ENCODE measurements around the gene SSR1. TPM values are rescaled to one million over a fixed set of nuclear protein-coding genes. Genes with fewer than 3 reads are reported as not detected.

Gene SSR1
- total and polyA plus RNA-seq, 2 of the 13 experiments (the other 11 are each of a cell fraction or from before 2014, with no cell fraction given): 203 to 243 TPM

GRCh38 chr6:7313505-7314165 is 636 bp upstream of the SSR1 start:
- ATAC-seq (no peak), FAIRE-seq (no peak), DNase-seq (ENCODE audit: low spot score) (no peak)
- Histone ChIP-seq H3K9ac (ENCODE audit: insufficient read depth, low read depth, low read length) (peak overlapping the region; percentile 99), H3K27ac (ENCODE audit: extremely low read length, insufficient read depth, low read length) (peak overlapping the region; percentile 77), H3K79me2 (ENCODE audit: insufficient read depth, low read length) (peaks cover 44% of the 10 kb centered on the region), H3K4me2 (ENCODE audit: low read depth, low read length) (peak overlapping the region; percentile 78), H3K36me3 (replicated peaks in 1 of 2; ENCODE audit: control insufficient read depth in 1 of 2, insufficient read depth in 2 of 2, low read length in 2 of 2) (peaks cover 2 to 13% of the 10 kb centered on the region in 2 experiments), H4K20me1 (ENCODE audit: insufficient read depth, low read length) (peaks cover 6% of the 10 kb centered on the region; the same call in 1 of the 2 replicates), H3K27me3 (ENCODE audit: control insufficient read depth in 1 of 2, insufficient read depth in 2 of 2, low read length in 2 of 2) (no peaks in the 10 kb centered on the region; a peak in 1 of 5 replicates), H3K4me3 (replicated peaks in 1 of 3; ENCODE audit: insufficient read depth in 1 of 3, low read depth in 2 of 3, low read length in 3 of 3) (peak overlapping the region; percentile 48 to 97 (median 52); a peak in 5 of 6 replicates), H3K4me1 (ENCODE audit: insufficient read depth, low read length) (peaks cover 67% of the 10 kb centered on the region), H3K9me3 (ENCODE audit: low read length) (no peaks in the 10 kb centered on the region), H2AFZ (ENCODE audit: low read length) (peak overlapping the region; percentile 59)
- intact Hi-C loops (cut with micrococcal nuclease; ENCODE audit: unreplicated experiment): loop anchor here (1.0 to 5.0 kb wide), 3 partner anchors 25 to 229 kb away; partner anchors contain the start of gene DSP
- BruUV-seq (replicated peaks): TSS peak; percentile 95
- ChIA-PET POLR2A (interaction anchor here (0.9 to 4.3 kb wide), 6 partner anchors 16 to 229 kb away, joined by 3 to 39 read pairs (median 4); partner anchors contain the start of genes CAGE1, DSP and RIOK1), CTCF (ENCODE audit: low intra/inter-chr PET ratio, low total read pairs) (interaction anchor here (1.9 kb wide), 1 partner anchor 25 kb away, joined by 5 read pairs; no protein-coding TSS in a partner anchor)
- 90% methylated on average over 14 of the region's 15 CpGs for WGBS (ENCODE audit: low lambda C conversion rate)
- in situ Hi-C loops (cut with HindIII; ENCODE audit: extremely low pct_ligation_motif_present, low pct_unique_long_range_greater_than_20kb): no loop called here
- no peak for TF ChIP-seq SOX5 (CRISPR knock-in tag; IDR thresholded peaks at IDR 0.05; ENCODE audit: borderline replicate concordance)
- TF ChIP-seq NFATC3 (CRISPR knock-in tag; IDR thresholded peaks at IDR 0.05): no peak
- no peak; the same call in 1 of the 2 replicates for TF ChIP-seq THAP8 (CRISPR knock-in tag; IDR thresholded peaks at IDR 0.05; ENCODE audit: borderline replicate concordance)
- no peak for TF ChIP-seq ZNF776 (CRISPR knock-in tag; IDR thresholded peaks at IDR 0.05)
- no peak for TF ChIP-seq NRL (CRISPR knock-in tag; IDR thresholded peaks at IDR 0.05; ENCODE audit: borderline replicate concordance)
- TF ChIP-seq ZNF224 (CRISPR knock-in tag; IDR thresholded peaks at IDR 0.05): no peak
- TF ChIP-seq ARNTL (CRISPR knock-in tag; IDR thresholded peaks at IDR 0.05): no peak; the same call in 1 of the 2 replicates
- TF ChIP-seq TFE3 (CRISPR knock-in tag; IDR thresholded peaks at IDR 0.05): no peak
- TF ChIP-seq SALL2 (CRISPR knock-in tag; IDR thresholded peaks at IDR 0.05): no peak
- TF ChIP-seq RERE (CRISPR knock-in tag; IDR thresholded peaks at IDR 0.05; ENCODE audit: low read depth): no peak
- TF ChIP-seq CTCF (CRISPR knock-in tag; IDR thresholded peaks at IDR 0.05): no peak
- TF ChIP-seq ZNF557 (CRISPR knock-in tag; IDR thresholded peaks at IDR 0.05): 0 out of 2 replicates have a peak, but pooled peaks have one; percentile 6
- TF ChIP-seq ZSCAN21 (CRISPR knock-in tag; IDR thresholded peaks at IDR 0.05; ENCODE audit: borderline replicate concordance): no peak
